IPS DF 4.7 (cell line): ENCODE results near the gene SLC25A41.

ENCODE experiments used
- DNase-seq: peaks from one replicate; pipeline ENCODE4 v3.0.0-alpha.2; 2013; ENCODE audit warnings: low spot score; ENCODE audit errors: extremely low read depth

SLC25A41 gene

DNA sequence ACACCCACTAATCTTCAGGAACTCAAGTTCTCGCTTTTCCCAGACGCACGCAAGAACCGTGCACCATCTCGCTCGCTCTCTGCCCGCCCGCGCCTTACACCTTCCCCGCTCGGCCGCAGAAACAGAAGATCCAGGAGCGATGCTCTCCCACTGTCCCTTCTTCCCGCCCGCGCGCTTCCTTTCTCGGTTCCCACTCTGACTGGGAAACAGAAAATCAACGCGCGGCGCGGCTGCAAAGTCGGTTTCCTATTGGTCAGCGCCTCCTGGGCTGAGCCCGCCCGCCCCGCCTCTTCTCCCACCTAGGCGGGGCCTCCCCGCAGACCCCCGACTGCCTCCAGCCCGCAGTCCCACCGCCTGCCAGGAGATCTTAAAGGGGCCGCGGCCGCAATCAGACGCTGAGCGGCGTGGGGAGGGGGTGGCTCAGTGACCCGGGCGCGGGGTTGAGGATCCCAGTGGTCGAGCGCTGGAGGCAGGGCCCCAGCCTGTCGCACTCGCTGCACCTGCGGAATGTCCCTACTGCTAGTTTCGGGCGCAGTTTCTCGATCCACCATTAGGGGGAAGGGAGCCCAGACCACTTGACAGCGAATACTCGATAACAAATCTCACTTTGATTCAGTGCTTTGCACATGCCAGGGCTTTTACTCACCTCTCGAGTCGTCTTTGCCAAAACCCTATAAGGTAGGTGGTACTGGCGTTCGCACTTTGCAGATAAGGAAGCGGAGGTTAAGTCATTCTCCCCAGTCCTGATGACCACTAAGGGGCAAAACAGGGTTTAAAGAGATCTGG lies 26.7 kb upstream of the SLC25A41 start:
- peak; percentile 79 for DNase-seq

DNA sequence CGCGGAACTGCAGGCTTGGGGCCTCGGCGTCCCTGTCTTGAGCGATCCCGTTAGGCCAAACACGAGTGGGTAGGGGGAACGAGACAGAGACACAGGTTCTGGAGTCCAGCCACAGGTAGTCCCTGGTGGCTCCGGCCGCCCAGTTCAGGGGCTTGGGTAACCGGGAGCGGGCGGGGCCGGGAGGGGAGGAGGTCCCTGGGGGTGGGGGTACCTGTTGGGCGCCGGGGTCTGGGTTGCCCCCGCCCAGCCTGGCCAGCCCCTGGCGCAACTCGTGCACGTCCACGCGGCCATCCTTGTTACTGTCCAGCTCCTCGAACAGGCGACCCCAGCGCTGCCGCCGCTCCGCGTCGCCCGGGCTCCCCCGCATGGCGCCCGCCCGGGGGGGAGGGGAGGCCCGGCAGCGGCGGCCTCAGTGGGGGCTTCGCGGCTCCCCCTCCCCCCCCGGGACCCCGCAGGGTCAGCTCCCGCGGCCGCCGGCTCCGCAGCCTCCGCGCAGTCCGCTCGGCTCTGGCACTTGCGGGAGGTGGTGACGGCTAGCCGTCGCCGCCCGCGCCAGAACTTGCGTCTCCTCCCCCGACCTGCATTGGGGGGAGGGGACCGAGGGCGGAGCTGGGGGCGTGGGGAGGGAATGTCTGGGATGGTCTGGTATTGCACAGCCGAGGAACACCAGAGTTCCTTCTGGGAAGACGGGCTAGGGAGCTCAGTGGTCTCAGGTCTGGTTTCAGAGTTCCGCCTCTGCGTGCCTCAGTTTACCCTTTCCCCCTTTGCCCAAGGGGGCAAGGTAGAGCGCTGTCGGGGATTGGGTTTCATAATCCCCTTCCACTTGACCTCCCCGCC lies 25.9 kb upstream of the SLC25A41 start, which contains the start of gene SLC25A23:
SLC25A23 (minus strand) TSS at position 531 of the 837 bp plus-strand sequence; CDS start at position 367, 164 bp downstream.
- no peak for DNase-seq

DNA sequence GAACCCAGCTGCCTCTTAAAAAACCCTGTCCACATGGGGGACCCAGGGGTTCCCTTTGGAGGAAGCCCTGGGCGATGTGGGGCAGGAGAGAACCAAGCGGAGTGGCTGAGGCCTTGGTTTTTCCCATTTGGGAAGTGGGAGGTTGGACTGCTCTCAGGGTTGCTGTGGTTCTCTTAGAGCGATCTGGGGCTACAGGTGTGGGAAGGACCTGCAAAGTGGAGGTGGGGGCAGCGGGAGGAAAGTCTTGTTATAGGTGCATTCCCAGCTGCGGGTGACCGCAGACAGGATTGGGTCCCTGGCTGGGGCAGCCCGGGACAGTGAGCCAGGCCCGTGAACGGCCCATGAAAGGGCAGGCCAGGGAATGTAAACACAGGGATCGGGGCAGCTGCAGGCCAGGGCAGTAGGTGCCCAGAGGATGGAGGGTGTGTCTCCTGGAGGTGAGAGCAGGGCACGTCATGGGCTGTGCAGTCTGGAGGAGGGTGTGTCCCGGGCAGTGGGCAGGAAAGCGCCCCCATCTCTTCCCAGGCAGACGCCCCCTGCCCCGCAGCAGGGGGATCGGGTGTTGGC lies 25.2 kb upstream of the SLC25A41 start:
- DNase-seq: no peak

- DNase-seq: no peak
Measured at GRCh38 chr19:6457958-6458694, 24.6 kb upstream of the SLC25A41 start.

- DNase-seq: no peak
Measured at GRCh38 chr19:6455924-6456323, 22.4 kb upstream of the SLC25A41 start.

GRCh38 chr19:6453951-6454565 lies 20.5 kb upstream of the SLC25A41 start:
- DNase-seq: no peak

DNA sequence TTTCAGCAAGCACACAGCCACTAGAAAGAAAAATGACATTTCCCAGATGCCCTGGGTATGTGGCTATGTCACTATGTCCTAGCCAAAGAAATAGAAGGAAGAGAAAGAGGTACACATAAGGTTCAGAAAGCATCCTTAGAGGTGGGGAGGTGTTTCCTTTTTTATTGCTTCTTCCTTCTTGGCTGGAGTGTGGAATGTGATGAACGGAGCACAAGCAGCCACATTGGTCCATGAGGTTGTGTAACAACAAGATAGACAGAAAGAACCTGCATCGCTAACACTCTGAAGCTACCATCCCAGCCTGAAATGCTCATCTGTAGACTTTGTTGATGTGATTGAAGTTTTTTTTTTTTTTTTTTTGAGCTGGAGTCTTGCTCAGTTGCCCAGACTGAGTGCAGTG lies 19.3 kb upstream of the SLC25A41 start:
- no peak for DNase-seq

GRCh38 chr19:6452223-6452614 lies 18.7 kb upstream of the SLC25A41 start:
- DNase-seq: no peak

GRCh38 chr19:6451583-6452222 lies 18.1 kb upstream of the SLC25A41 start:
- no peak for DNase-seq

DNA sequence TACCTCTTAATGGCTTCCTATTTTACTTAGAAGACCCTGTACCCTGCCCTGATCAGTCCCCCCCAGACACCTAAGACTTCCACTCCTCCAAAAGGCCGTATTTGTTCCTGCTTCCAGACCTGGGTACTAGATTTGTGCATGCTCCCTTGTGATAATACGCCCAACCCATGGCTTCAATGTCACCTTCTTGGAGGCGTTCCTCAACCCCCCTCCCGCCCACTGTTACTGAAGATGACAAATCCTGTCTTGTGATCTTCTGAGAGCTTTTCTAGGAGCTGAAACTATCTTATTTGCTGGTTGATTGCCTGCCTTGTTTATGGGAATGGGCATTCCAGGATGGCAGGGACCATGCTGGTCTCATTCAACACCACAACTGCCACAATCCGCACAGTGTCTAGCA lies 16.6 kb upstream of the SLC25A41 start:
- no peak for DNase-seq

GRCh38 chr19:6448045-6448444 lies 14.5 kb upstream of the SLC25A41 start:
- no peak for DNase-seq

DNA sequence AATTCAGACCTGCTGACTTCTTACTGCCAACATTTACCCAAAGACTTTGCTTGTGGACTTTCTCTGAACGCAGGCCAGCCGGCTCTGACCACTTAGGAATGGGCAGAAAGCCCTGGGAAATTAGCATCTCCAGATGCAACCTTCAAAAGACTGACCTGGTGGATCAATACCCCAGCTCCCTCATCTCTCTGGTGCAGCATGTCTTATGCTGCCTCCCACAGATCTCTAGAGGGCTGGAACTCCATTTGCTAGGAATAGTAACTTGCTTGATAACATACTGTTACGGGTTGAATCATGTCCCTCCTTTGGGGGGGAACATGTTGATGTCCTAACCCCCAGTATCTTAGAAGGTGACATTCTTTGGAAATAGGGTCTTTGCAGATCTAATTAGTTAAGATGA lies 12.9 kb upstream of the SLC25A41 start:
- no peak for DNase-seq

DNA sequence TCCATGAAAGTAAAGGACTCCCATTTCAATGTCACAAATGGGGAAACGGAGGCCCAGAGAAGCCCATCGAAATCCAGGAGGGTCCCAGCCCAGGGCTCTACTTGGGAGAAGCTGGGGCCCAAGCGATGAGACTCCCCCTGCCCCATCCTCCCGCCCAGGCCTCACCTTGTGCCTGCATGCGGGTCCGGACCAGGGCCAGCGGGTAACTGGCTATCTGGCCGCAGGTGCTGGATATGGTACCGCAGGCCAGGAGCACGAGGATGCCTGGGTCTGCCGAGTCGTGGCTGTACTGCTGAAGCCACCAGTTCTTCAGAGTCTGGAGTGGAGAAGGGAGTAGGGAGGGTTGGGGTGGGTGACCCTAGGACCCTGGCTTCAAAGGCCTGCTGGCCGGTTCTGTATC lies 10.4 kb upstream of the SLC25A41 start:
- DNase-seq: no peak

GRCh38 chr19:6442087-6442688 lies 8.6 kb upstream of the SLC25A41 start:
- DNase-seq: no peak

GRCh38 chr19:6440905-6441304 lies 7.3 kb upstream of the SLC25A41 start:
- no peak for DNase-seq

- DNase-seq: no peak
Measured at GRCh38 chr19:6439743-6440142, 6.2 kb upstream of the SLC25A41 start.

- no peak for DNase-seq
Measured at GRCh38 chr19:6433165-6433564, 398 bp downstream of the SLC25A41 start.

GRCh38 chr19:6431891-6432290 lies 1.7 kb downstream of the SLC25A41 start:
- DNase-seq: no peak

DNA sequence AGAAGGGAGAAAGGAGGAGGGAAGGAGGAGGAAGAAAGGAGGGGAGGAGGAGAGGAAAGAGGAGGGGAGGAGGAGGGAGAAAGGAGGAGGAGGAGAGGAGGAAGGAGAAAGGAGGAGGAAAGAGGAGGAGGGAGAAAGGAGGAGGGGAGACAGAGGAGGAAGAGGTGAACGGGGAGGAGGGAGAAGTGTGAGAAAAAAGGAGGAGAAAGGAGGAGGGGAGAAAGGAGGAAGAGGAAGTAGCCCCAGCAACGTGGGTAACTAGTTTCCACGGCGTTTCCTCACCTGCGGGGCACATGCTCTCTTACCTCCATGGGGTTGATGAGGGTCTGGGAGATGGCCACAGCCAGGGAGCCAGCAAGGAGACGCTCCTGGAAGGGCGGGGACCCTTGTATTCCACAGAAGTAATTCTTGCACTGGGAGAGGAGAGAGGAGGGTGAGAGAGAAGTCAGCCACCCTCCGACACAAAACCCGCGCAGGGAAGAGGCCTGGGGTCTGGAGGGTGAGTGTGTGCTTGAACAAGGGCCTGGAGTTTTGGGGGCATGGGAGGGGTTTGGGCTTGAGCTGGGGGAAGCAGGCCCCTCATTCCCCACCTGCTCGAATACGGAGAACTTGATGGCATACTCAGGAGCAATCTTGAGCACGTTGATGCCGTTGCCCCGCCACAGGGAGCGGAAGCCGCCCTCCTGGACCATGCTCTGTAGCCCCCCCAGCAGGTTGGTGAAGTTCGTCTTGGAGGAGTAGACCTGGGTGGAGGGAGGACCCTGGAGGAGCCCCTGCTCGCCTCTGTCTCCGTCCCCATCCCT lies 3.9 kb downstream of the SLC25A41 start:
- DNase-seq: no peak
